Choroid plexus epithelial cell (primary cell): ENCODE measurements around the gene EIF4E3.

Experiments used
- DNase-seq: peaks from one replicate; pipeline ENCODE4 v3.0.0-alpha.2; 2010; ENCODE audit warnings: low read depth
- H3K4me3 ChIP-seq: 2 replicates; pipeline ENCODE4 v1.5.1; 2011; ENCODE audit warnings: low read depth, mild to moderate bottlenecking, control low read depth, low read length, moderate library complexity
- CTCF ChIP-seq: conservative IDR thresholded peaks from 2 replicates; pipeline ENCODE4 v1.5.1; 2011; ENCODE audit warnings: low read depth, mild to moderate bottlenecking, control low read depth, inconsistent platforms, low read length, moderate library complexity

Gene EIF4E3

GRCh38 chr3:71725271-71725991 lies at the start of gene EIF4E3:
Gene EIF4E3, minus strand, starts transcription at chr3:71725402. Its CDS starts 35 bp downstream, at chr3:71725367.
- no peak for TF ChIP-seq CTCF
- peak within 1 kb of the TSS; percentile 70 for H3K4me3 ChIP-seq
- DNase-seq, result peak; percentile 17

DNA sequence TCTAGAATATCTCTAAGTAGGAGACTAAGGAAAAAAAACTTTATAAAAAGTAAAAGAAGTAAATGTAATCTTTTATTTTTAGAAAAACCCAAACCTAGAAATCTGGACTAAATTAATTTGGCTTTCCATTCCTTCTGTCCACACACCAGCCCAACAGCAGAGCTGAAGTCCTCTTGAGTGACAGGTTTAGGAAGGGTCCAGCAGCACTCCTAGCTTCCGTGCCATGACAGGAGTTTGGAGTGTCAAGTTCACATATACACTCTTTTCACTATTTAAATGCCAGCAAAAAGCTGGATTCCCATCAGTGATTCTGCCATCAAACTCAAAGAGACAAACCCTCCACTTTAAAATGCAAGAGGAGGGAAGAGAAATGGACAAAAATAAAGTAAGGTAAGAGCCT lies 46.7 kb upstream of the EIF4E3 start:
- TF ChIP-seq CTCF, result no peak
- no peak overlapping the region for H3K4me3 ChIP-seq
- no peak for DNase-seq

DNA sequence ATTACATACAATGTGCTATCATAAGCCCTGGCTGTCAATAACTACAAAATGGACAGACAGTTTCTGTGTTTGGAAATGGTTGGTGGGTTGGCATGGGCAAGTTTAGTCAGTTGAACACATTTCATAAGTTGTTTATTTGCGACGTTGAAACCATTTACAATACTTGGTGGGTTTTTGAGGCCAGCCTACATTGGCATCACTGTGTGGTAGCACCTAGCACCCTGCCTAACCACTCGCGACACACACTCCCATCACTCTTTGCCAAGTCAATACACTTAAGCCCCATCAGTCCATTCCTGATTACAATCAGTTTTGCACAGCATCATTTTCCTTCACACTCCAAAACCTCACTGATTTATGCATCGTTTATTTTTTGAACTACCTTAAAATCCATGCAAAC lies 45.9 kb upstream of the EIF4E3 start:
- DNase-seq, result no peak
- TF ChIP-seq CTCF, result no peak
- H3K4me3 ChIP-seq, result no peak overlapping the region

GRCh38 chr3:71763426-71763825 lies 38.2 kb upstream of the EIF4E3 start:
- no peak for DNase-seq
- H3K4me3 ChIP-seq, result no peak overlapping the region
- no peak for TF ChIP-seq CTCF

DNA sequence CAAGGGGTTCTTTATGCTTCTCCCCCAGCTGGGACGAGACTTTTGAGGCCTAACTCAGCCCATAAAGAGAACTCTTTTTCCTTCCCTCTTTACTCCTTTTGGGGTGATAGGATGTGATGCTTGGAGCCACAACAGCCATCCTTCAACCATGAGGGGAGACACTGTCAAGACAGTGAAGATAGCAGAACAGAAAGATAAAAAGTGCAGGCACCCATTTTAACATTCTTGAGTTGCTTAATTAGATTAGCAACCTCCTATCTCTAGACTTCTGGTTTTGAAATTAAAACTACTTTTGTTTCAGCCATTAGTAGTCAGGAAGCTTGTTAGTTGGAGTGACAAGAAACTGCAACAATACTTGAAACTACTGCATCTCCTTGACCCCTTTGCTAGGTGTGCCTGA lies 34.9 kb upstream of the EIF4E3 start:
- no peak for DNase-seq
- no peak for TF ChIP-seq CTCF
- no peak overlapping the region for H3K4me3 ChIP-seq

- no peak for TF ChIP-seq CTCF
- DNase-seq, result no peak
- H3K4me3 ChIP-seq, result no peak overlapping the region
Observed at GRCh38 chr3:71759401-71759800, 34.2 kb upstream of the EIF4E3 start.

DNA sequence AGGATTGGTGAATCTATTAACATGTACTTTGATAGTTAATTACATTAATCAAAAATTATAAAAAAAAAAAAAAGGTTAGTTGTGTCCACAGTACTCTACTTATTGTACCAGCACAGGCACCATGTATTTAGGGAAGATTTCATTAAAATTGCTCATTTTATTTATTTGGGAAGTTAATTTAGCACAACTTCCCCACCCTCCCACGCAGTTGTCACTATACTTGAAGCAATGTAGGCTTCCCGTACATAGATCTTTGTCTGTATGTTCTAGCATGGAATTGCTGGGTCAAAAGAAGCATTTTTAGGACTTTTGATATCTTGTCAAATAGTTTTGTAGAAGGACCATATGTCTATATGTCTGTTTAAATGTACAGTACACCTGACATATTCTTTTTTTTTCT lies 32.9 kb upstream of the EIF4E3 start:
- H3K4me3 ChIP-seq, result no peak overlapping the region
- no peak for DNase-seq
- no peak for TF ChIP-seq CTCF
